GM19468 (cell line): ENCODE data around the gene ME3.
"Not testable (repeated sequence)": the region's sequence is repeated elsewhere in the genome, so short reads cannot be mapped to it uniquely, and the experiment has no call there.

Experiments
- ATAC-seq: cut with Tn5 transposase; IDR thresholded peaks from one replicate; pipeline ENCODE4 v1.9.1; 2021; ENCODE audit warnings: mild to moderate bottlenecking, moderate library complexity, moderate number of reproducible peaks; ENCODE audit not compliant: unreplicated experiment; ENCODE audit errors: extremely low read depth

The ME3 gene

DNA sequence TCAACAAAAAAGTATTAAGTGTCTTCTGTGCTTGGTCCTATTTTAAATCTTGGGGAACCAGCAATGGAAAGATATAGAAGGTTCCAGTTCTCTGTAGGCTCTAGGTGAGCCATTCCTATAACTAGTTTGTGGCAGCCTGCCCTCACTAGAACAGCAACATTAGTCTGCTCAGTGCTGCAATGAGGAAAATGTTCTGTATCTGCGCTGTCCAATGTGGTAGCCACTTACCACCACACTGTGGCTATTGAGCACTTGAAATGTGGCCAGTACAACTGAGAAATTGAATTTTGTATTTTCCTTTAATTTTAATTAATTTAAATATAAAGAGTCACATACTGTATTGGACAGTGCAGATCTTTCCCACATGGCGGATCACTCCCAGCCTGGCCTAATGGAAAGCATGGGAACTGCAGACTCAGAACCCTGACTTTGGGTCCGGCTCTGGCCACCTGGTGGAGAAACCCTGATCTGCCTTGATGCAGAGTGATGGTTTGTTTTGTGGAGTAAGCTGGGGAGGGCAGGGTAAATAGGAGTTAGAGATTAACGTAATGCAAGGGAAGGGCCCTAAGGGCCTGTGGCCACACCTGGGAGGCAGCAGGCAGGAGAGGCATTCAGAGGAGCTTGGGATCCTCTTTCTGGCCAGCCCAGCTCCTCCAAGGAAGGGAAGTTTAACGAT is 101.0 kb downstream of the ME3 start:
- no peak for ATAC-seq

GRCh38 chr11:86570451-86570850 is 102.0 kb downstream of the ME3 start:
- ATAC-seq: no peak

DNA sequence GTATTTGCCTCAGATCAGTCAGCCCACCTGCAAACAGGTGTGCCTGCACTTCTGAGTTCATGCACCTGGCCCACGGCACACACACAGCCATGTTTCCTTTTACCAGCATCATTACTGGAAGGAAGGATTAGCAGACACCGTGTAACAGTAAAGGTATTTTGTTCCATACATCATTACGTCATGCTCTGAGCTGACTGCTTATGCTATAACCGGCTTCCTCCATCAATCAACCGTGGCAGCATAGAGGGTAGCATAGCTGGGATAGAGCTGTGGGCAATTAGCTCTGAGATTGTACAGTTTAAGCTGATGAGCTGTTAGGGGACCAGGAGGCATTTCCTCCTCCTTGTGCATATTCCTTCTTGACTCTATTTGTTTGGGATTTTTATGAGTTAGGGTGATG is 102.4 kb downstream of the ME3 start:
- no peak for ATAC-seq

- no peak for ATAC-seq
Measured at GRCh38 chr11:86569109-86569508, 103.3 kb downstream of the ME3 start.

DNA sequence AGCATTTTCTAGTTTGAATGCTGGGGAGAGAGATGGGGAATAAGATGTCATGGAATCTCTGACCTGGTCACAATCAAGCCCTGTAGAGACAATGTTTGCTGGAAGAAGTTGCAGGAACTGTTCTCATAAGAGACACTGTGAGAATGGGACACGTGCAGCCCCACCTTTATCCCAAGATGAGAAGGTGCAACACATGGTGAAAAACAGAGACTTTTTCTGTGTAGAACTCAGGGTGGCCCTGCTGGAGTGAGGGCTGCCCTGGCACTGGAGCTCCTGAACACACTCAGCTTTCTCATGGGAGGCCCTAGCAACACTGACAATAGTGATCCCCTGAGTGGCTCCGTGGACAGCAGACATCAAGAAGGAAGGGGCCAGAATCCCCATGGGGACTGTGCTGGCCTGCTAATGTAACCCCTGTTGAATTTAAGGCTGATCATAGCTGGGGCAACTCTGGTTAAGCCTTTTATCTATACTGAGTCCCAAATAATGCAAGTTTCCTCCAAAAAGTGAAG is 106.6 kb downstream of the ME3 start:
- no peak for ATAC-seq

DNA sequence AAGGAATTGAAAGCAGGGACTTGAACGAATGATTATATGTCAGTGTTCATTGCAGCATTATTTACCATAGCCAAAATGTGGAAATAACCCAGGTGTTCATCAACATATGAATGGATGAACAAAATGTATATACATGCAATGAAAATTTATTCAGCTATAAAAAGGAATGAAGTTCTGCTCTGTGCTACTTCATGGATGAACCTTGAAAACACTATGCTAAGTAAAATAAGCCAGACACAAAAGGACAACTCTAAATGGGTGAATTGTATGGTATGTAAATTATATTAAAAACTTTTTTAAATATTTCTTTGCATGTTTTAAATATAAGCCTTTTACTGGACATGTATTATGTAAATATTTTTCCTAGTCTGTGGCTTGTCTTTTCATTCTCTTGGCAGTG is 107.0 kb downstream of the ME3 start:
- ATAC-seq: no peak

DNA sequence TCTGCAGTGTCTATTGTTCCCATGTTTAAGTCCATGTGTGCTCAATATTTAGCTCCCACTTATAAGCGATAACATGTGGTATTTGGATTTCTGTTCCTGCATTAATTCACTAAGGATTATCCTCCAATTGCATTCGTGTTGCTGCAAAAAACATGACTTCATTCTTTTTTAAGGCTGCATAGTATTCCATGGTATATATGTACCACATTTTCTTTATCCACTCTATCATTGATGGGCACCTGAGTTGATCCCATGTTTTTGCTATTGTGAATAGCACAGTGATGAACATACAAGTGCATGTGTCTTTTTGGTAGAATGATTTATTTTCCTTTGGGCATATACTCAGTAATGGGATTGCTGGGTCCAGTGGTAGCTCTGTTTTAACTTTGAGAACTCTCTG is 109.6 kb downstream of the ME3 start:
- not testable (repeated sequence) for ATAC-seq

- no peak for ATAC-seq
Measured at GRCh38 chr11:86559311-86559945, 113.0 kb downstream of the ME3 start.

- ATAC-seq: no peak
Measured at GRCh38 chr11:86558841-86559240, 113.6 kb downstream of the ME3 start.

GRCh38 chr11:86558207-86558606 is 114.2 kb downstream of the ME3 start:
- ATAC-seq: no peak

GRCh38 chr11:86555866-86556265 is 116.5 kb downstream of the ME3 start:
- ATAC-seq: no peak

DNA sequence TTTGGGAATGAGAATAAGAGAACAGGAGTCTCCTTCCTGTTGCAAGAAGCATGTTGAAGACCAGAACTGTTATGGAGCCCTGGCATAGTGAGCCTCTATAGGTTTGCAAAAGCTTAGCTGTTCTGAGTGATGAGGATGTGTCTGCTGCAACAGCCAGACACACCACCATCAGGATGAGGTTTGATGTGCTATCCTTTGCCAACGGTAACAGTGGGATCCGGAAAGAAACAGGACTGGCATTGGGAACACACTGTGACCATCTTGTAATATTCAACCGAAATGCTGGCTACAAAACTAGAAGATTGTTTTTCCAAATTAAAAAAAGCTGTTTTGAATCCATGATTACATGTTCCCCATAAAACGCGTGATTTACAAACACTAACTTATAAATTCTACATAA is 117.0 kb downstream of the ME3 start:
- ATAC-seq: no peak

DNA sequence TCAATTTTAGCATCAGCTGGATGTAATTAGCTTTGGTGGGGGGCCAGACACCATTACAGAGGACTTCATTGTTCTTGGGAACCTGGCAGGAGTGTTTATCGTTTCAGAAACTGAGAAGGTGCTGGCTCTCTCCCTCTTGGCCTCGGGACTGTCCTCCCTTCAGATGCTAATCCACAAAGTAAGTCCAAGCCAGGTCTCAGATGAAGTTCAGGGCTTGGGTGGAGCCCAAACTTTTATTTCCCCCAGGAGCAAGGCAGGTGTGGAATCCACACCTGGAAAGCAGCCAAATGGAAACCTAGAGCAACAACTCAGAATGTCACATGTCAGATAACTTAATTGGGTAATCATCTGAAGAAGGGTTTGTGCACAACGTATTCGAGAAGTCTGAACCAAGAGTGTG is 119.2 kb downstream of the ME3 start:
- ATAC-seq: no peak

DNA sequence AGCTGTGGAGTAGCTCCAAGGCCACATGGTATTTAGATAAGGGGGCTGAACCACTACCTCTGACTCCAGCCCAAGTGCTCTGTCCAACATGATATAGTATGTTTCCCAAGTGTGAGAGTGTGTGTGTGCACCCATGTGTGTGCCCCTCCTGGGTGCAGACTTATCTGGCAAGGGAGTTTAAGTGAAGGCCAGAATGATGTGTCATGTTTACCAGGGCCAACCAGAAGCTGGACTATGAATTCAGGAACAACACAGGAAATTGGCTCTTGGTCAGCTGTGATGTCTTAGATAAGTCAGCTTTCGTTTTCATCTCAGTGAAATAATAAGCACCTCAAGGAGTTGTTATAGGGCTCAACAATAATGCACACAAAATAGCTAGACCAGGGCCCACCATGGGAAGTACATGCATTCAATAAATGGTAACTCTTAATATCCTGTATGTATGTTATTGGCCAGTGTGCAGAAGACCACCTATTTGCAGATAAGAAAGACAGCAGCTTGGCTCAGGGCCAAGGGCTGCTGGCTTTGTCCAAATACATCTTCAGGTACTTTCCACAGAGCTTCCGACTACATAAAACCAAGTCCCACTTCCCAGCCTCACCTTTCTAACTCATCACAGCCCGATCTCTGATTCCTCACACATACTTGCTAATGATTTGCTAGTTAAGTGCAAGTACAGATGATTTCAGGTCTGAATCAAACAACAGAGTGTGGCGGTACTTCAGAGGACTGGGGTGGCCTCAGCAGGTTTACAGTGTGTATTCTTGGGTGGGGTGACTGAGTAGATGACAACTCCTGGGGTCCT is 120.9 kb downstream of the ME3 start:
- no peak for ATAC-seq

- ATAC-seq: no peak
Measured at GRCh38 chr11:86550757-86551156, 121.7 kb downstream of the ME3 start.

DNA sequence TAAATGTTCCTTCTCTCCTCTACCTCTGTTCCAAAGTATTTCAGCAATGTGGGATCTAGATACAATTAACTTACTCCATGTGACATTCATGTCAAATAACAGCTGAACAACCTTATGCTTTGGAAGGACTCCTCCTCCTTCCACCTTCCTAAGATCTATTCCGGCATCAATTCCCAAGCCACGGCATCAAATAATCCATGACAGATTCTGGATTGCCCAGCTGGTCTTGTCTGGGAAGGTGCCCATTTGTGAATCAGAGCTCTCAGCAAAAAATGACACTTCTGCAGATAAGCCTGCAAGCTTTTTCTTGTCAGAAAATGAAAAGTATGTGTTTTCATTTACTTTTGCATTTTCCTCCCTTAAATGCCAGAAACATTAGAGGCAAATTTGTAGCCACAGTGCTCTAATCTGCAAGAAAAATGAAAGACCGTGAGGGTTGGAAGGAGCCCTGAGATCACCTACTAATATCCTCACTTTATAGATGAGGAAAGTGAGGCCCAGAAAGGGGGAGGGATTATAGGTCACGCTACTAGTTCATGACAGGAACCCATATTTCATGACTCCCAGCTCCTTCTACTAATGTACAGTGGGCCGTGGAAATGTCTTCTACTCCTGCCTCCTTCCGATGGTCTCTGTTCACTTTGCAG is 124.0 kb downstream of the ME3 start:
- no peak for ATAC-seq

- no peak for ATAC-seq
Measured at GRCh38 chr11:86547727-86548126, 124.7 kb downstream of the ME3 start.

GRCh38 chr11:86541299-86541698 is 131.1 kb downstream of the ME3 start:
- not testable (repeated sequence) for ATAC-seq

DNA sequence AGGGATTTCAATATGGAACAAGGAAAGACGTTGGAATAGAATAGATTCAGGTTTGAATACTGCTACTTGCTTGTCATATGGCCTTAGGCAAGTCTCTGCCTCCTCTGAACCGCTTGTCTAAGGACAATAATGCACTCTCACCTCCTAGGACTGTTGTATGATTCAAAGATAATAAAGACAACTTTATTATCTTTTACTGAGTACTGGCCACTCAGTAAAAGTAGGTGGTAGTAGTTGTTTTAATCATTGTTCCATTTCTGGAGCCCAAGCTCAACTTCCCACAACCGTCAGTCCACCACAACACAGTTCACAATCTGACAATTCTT is 134.2 kb downstream of the ME3 start:
- no peak for ATAC-seq

DNA sequence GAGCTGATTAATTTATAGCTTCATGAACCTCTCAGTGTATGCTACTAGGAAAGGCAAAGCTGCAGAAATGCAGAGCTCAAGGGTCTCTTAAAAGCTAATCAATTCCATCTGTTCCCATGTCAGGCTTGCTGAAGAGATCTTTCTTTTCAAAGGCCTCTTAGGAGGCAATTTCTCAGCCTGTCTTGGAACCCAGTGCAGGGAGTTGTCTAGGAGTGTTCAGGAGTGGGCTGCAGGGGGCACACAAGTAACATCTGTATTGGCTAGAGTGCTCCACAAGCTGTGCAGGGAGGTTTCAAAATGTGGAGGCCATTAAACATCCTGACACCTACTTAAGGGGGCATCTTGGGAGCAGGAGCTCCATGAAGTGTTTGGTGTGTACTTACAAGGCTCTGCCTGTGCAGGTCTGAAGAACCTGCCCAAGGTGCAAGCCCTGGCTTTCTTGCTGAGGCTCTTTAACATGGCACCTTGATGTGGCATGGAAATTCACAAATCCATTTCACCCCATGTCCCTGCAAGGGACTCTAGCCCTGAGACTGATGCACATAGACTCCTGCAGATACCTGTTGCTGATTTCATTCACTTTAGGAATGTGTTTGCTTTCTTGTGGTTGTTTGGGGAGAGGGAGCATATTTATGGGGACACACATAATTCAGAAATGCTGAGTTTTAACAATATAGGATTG is 134.7 kb downstream of the ME3 start:
- no peak for ATAC-seq
